GM18870 (cell line): ENCODE results near the gene MGAT4B.
A peak's percentile ranks its signal among the peaks of the same experiment; 100 is the strongest.
"Not testable (repeated sequence)": the region's sequence is repeated elsewhere in the genome, so short reads cannot be mapped to it uniquely, and the experiment has no call there.

Source experiments
- ATAC-seq: cut with Tn5 transposase; IDR thresholded peaks from one replicate; pipeline ENCODE4 v1.9.1; 2021; ENCODE audit warnings: moderate library complexity; ENCODE audit not compliant: unreplicated experiment

The MGAT4B gene

DNA sequence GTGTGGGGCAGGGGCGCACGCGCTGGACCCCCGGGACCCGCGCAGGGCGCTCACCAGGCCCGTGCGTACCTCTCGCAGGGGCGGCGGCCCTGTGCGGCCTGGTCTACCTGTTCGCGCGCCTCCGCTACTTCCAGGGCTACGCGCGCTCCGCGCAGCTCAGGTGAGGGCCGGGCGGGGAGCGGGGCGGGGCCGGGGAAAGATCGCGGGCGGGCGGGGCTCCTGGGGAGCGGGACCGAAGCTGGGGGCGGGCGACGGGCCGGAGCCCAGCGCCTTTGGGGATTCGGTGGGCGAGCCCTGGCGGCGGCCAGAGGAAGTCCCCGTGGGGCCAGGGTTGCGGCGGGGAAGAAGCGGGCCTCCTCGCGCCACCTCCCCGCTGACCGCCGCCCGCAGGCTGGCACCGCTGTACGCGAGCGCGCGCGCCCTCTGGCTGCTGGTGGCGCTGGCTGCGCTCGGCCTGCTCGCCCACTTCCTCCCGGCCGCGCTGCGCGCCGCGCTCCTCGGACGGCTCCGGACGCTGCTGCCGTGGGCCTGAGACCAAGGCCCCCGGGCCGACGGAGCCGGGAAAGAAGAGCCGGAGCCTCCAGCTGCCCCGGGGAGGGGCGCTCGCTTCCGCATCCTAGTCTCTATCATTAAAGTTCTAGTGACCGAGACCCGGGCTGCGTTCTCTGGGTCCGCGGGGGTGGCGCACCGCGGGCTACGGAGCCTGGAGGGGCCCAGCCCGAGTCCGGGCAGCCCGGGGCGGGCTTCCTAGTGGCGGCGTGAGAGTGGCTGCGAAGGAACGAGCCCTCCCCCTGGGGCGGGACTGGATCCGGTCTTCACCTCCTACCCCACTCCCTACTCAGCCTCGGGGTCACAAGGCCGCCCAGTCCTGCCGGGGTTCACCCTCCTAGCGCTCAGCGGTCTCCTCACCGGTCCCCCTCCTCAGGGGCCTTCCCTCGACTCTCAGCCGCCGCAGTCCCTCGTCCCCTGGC is 10.5 kb downstream of the MGAT4B start:
- peak; percentile 53 for ATAC-seq

GRCh38 chr5:179795049-179795862 is 11.4 kb downstream of the MGAT4B start:
- ATAC-seq, result no peak

DNA sequence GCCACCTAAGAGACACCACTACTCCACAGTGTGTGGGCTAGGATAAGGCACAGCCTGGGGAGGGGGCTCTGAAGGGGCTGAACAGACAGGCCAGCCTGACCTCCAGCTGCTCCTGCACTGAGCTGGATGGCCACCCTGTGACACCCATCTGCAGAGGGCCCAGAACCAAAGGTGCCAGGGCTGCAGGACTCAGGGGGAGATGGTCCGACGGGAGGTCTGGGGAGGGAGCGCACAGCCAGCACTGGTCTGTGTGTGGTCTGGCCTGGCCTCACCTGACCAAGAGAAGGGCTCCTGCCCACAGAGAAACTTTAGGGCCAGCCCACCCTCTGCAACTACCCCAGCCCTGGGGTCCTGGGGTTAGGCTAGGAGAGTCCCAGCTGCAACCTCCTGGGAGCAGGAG is 12.1 kb downstream of the MGAT4B start:
- ATAC-seq, result no peak

- ATAC-seq, result no peak
Measured at GRCh38 chr5:179794171-179794570, 12.5 kb downstream of the MGAT4B start.

DNA sequence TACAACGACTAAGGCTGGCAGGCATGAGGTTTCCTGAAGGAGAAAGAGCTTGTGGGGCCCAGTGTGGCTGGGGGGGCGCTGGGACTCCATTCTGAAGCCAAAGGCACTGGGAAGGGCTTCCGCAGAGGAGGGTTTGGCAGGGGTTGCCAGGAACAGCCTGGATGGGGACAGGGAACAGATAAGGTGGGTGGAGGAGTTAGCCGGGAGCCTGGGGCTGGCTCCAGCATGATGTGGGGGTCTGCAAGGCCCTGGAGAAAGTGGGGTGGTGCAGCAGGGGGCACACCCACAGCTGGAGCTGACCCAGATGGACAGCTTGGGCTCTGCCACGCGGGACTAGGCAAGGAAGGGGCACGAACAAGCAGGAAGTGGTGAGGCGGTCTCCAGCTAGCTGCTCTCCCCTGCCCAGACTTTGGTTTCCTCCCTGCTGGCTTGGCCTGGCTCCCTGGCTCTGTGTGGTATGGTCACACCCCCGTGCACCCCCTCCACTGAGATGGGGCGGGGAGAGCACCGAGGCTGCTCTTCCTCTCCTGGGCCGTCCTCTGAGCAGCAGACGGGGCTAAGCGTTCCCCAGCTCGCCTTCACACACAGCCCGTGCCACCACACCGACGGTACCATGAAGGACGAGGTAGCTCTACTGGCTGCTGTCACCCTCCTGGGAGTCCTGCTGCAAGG is 13.1 kb downstream of the MGAT4B start, which contains the start of gene LTC4S:
LTC4S (plus strand) TSS at position 519 of the 672 bp plus-strand sequence; CDS start at position 614, 95 bp downstream.
- ATAC-seq, result no peak

GRCh38 chr5:179792612-179793467 is 13.8 kb downstream of the MGAT4B start:
- ATAC-seq, result no peak

- ATAC-seq, result no peak
Measured at GRCh38 chr5:179791881-179792611, 14.6 kb downstream of the MGAT4B start.

- not testable (repeated sequence) for ATAC-seq
Measured at GRCh38 chr5:179789278-179789677, 17.4 kb downstream of the MGAT4B start.

- no peak for ATAC-seq
Measured at GRCh38 chr5:179788193-179788854, 18.3 kb downstream of the MGAT4B start.

- ATAC-seq, result no peak
Measured at GRCh38 chr5:179786861-179787260, 19.8 kb downstream of the MGAT4B start.

- no peak for ATAC-seq
Measured at GRCh38 chr5:179783128-179783527, 23.5 kb downstream of the MGAT4B start.

GRCh38 chr5:179781846-179782245 is 24.8 kb downstream of the MGAT4B start:
- ATAC-seq, result no peak

DNA sequence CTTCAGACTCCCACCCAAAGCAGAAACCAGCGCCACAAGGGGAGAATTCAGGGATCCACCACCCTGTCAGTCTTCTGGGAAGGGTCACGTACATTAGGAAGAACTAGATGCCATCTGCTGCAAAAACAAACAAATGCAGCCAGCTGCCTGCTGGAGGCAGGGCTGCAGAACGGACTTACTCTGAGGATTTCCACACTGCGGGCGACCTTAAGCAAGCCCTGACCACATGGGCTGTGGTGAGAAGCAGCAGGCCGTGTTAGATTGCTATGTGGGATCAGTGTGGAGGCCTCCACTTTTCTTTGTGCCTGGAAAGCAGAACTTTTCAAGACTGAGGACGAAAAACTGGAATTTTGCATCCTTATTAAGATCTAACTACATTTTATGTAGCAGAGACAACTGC is 26.3 kb downstream of the MGAT4B start:
- ATAC-seq, result no peak

- no peak for ATAC-seq
Measured at GRCh38 chr5:179779826-179780225, 26.8 kb downstream of the MGAT4B start.

- no peak for ATAC-seq
Measured at GRCh38 chr5:179778591-179778990, 28.1 kb downstream of the MGAT4B start.

- no peak for ATAC-seq
Measured at GRCh38 chr5:179777909-179778308, 28.8 kb downstream of the MGAT4B start.

GRCh38 chr5:179777456-179777855 is 29.2 kb downstream of the MGAT4B start:
- no peak for ATAC-seq

DNA sequence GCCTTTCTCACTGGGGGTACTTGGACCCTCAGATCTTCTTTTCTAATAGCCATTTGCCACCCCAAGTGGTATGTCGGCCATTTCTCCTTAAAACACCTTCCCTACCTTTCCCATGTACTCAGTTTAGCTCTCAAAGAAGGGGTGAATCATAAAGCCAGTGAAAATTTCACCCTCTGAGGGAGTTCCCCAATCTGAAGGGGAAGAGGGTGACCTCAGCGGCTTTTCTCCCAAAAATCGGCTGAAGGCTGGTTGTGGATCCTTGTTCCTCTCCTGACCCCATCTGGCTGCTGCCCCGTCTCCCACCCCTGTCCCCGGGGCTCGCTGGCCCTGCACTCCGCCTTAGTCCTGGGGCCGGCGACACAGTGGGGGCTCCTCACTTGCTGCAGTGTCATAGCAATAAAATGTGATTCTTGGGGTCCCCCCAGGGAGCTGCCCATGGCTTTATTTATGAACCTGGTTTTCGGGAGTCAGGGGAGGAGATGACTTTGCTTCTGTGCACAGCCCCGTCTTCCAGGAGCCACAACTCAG is 30.2 kb downstream of the MGAT4B start:
- ATAC-seq, result no peak

DNA sequence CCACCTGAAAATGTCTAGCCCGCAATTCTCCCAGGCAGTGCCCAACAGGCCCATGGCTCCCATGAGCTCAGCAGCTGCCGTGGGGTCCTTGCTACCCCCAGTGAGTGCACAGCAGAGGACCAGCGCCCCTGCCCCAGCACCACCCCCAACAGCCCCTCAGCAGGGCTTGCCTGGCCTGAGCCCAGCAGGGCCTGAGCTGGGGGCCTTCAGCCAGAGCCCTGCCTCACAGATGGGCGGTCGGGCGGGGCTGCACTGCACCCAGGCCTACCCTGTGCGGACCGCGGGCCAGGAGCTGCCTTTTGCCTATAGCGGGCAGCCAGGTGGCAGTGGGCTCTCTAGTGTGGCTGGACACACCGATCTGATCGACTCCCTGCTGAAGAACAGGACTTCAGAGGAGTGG is 32.2 kb downstream of the MGAT4B start:
- ATAC-seq, result no peak
